SK-N-MC (cell line): ENCODE results near the gene NSMCE1.

ENCODE experiments used
- EZH2 ChIP-seq: fragments of 200-600 bp; sonication (generic); IDR thresholded peaks from one replicate; pipeline ENCODE4 v1.6.1; 2017; ENCODE audit warnings: antibody characterized with exemption
- POLR2AphosphoS5 ChIP-seq: IDR thresholded peaks from 2 replicates; pipeline ENCODE4 v1.6.1; 2012; ENCODE audit warnings: mild to moderate bottlenecking, low read depth, low read length, borderline replicate concordance

DNA sequence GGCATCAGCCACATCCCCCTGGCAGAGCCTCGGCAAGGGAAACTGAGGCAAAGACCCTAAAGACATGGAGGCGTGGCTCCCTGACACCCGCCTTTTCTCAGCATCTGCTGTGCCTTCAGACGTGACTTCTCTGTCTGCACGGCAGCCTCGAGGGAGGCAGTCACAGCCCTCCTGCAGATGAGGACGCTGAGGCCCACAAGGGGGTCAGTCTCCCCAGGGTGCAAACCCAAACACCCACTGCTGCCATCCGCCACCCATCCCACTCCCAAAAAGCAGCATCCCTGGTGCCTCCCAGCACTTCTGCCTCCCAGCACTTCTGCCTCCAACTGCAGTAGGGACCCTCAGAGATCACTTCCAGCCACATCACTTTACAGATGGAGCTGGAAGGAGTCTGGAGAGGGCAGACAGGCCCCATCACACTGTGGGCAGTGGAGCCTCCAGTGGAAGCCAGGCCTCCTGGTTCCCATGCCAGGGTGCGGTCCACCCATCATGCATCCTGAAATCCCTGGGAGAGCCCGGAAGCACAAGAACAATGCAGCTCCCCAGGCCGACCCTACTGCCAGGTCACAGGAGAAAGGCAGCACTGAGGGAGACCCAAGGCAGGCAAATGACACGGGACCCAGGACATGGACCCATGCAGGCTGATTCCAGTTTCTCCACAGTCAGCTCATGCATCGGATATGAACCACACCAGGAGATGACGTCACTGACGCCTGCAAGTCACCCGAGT lies 41.4 kb downstream of the NSMCE1 start:
- TF ChIP-seq EZH2 (no peak), POLR2AphosphoS5 (no peak)
